ENCODE measurements around the gene CYREN.

CYREN gene

GRCh38 chr7:135197343-135197742 lies 26.8 kb upstream of the CYREN start:
- DNase-seq (ENCODE audit: low read depth) = no peak

- no peak for DNase-seq (ENCODE audit: low read depth)
Observed at GRCh38 chr7:135195968-135196629, 25.6 kb upstream of the CYREN start.

- no peak for DNase-seq (ENCODE audit: low read depth)
Observed at GRCh38 chr7:135195156-135195555, 24.6 kb upstream of the CYREN start.

- no peak for DNase-seq (ENCODE audit: low read depth)
Observed at GRCh38 chr7:135194494-135195095, 24.1 kb upstream of the CYREN start.

- no peak for DNase-seq (ENCODE audit: low read depth)
Observed at GRCh38 chr7:135193615-135194081, 23.1 kb upstream of the CYREN start.

- DNase-seq (ENCODE audit: low read depth) = no peak
Observed at GRCh38 chr7:135192914-135193536, 22.5 kb upstream of the CYREN start.

GRCh38 chr7:135190703-135191102 lies 20.2 kb upstream of the CYREN start:
- no peak for DNase-seq (ENCODE audit: low read depth)

- DNase-seq (ENCODE audit: low read depth) = no peak
Observed at GRCh38 chr7:135189961-135190360, 19.5 kb upstream of the CYREN start.

- DNase-seq (ENCODE audit: low read depth) = no peak
Observed at GRCh38 chr7:135189221-135189662, 18.7 kb upstream of the CYREN start.

- DNase-seq (ENCODE audit: low read depth) = no peak
Observed at GRCh38 chr7:135188298-135188984, 17.9 kb upstream of the CYREN start.

- DNase-seq (ENCODE audit: low read depth) = no peak
Observed at GRCh38 chr7:135186841-135187253, 16.3 kb upstream of the CYREN start.

GRCh38 chr7:135186261-135186540 lies 15.7 kb upstream of the CYREN start:
- DNase-seq (ENCODE audit: low read depth) = no peak

- no peak for DNase-seq (ENCODE audit: low read depth)
Observed at GRCh38 chr7:135185471-135186260, 15.2 kb upstream of the CYREN start.

- no peak for DNase-seq (ENCODE audit: low read depth)
Observed at GRCh38 chr7:135184254-135184841, 13.8 kb upstream of the CYREN start.

GRCh38 chr7:135183478-135183877 lies 13.0 kb upstream of the CYREN start:
- no peak for DNase-seq (ENCODE audit: low read depth)

GRCh38 chr7:135181929-135182678 lies 11.6 kb upstream of the CYREN start:
- no peak for DNase-seq (ENCODE audit: low read depth)

- no peak for DNase-seq (ENCODE audit: low read depth)
Observed at GRCh38 chr7:135181261-135181928, 10.9 kb upstream of the CYREN start.

GRCh38 chr7:135180122-135180521 lies 9.6 kb upstream of the CYREN start:
- no peak for DNase-seq (ENCODE audit: low read depth)

GRCh38 chr7:135179321-135179925 lies 8.9 kb upstream of the CYREN start:
- no peak for DNase-seq (ENCODE audit: low read depth)

- DNase-seq (ENCODE audit: low read depth) = no peak
Observed at GRCh38 chr7:135178364-135178763, 7.9 kb upstream of the CYREN start.

Measured in activated gamma-delta T cell treated with anti-CD3 and anti-CD28 coated beads, Interleukin-2, amount 50 U/mL, for 16 hours (primary cell).